ENCODE measurements around the gene POLR1C.

- TF ChIP-seq CTCF (IDR thresholded peaks at IDR 0.05 in 2 of 3, conservative IDR thresholded peaks at IDR 0.05 in 1 of 3; ENCODE audit: control insufficient read depth in 2 of 3, extremely low read depth in 1 of 3, insufficient read depth in 1 of 3, low read depth in 3 of 3, low read length in 3 of 3) (no peak), ZSCAN29 (IDR thresholded peaks at IDR 0.05) (no peak), EZH2 (IDR thresholded peaks at IDR 0.05; ENCODE audit: borderline replicate concordance, control insufficient read depth, low read depth, low read length) (no peak), YY1 (IDR thresholded peaks at IDR 0.05; ENCODE audit: low read depth, low read length) (no peak), NFYB (IDR thresholded peaks at IDR 0.05; ENCODE audit: insufficient read depth, low read depth, low read length) (no peak), REST (IDR thresholded peaks at IDR 0.05; ENCODE audit: low read depth, low read length) (no peak), USF2 (IDR thresholded peaks at IDR 0.05; ENCODE audit: borderline replicate concordance, low read depth, low read length) (no peak), SP1 (IDR thresholded peaks at IDR 0.05; ENCODE audit: low read depth, low read length) (no peak), MTA2 (IDR thresholded peaks at IDR 0.05; ENCODE audit: low read depth) (no peak)
These were observed 46.9 kb upstream of the POLR1C start for GRCh38 chr6:43469947-43470346.

All from GM12878 (cell line).